GM21390 (cell line): ENCODE measurements around the gene VEZT.

Source experiments
- ATAC-seq: cut with Tn5 transposase; IDR thresholded peaks from one replicate; pipeline ENCODE4 v1.9.1; 2021; ENCODE audit not compliant: unreplicated experiment

VEZT gene

GRCh38 chr12:95200128-95200894, 17.3 kb upstream of the VEZT start:
- ATAC-seq = no peak

- no peak for ATAC-seq
These were observed 16.4 kb upstream of the VEZT start for GRCh38 chr12:95201056-95201670.

- no peak for ATAC-seq
These were observed 14.7 kb upstream of the VEZT start for GRCh38 chr12:95202691-95203486.

GRCh38 chr12:95203487-95204030, 14.0 kb upstream of the VEZT start:
- ATAC-seq = no peak

- no peak for ATAC-seq
These were observed 13.3 kb upstream of the VEZT start for GRCh38 chr12:95204141-95204866.

- no peak for ATAC-seq
These were observed 12.5 kb upstream of the VEZT start for GRCh38 chr12:95205016-95205624.

GRCh38 chr12:95205685-95206084, 11.9 kb upstream of the VEZT start:
- no peak for ATAC-seq

GRCh38 chr12:95206916-95207315, 10.7 kb upstream of the VEZT start:
- no peak for ATAC-seq

- ATAC-seq = no peak
These were observed 10.2 kb upstream of the VEZT start for GRCh38 chr12:95207407-95207806.

- ATAC-seq = no peak
These were observed 8.9 kb upstream of the VEZT start for GRCh38 chr12:95208678-95209077.

- ATAC-seq = no peak
These were observed 5.0 kb upstream of the VEZT start for GRCh38 chr12:95212586-95212985.

- no peak for ATAC-seq
These were observed 4.5 kb upstream of the VEZT start for GRCh38 chr12:95213119-95213518.

- ATAC-seq = no peak
These were observed 3.7 kb upstream of the VEZT start for GRCh38 chr12:95213928-95214327.

GRCh38 chr12:95214466-95214865, 3.1 kb upstream of the VEZT start:
- ATAC-seq = no peak

GRCh38 chr12:95215949-95216348, 1.7 kb upstream of the VEZT start:
- no peak for ATAC-seq

- ATAC-seq = peak; percentile 20
These were observed 763 bp upstream of the VEZT start for GRCh38 chr12:95216711-95217376.

- ATAC-seq = peak; percentile 5
These were observed 835 bp downstream of the VEZT start for GRCh38 chr12:95218150-95219133.

- ATAC-seq = no peak
These were observed 2.6 kb downstream of the VEZT start for GRCh38 chr12:95220190-95220589.

- no peak for ATAC-seq
These were observed 3.1 kb downstream of the VEZT start for GRCh38 chr12:95220726-95221125.
